ENCODE measurements around the gene SEMA5A.

Gene SEMA5A

GRCh38 chr5:9454491-9454890 is 91.4 kb downstream of the SEMA5A start:
- no peaks in the 10 kb centered on the region for H3K9me3 ChIP-seq (replicated peaks; ENCODE audit: insufficient read depth, low read length)
- no peak overlapping the region for H3K27ac ChIP-seq (ENCODE audit: low read length)
- H3K36me3 ChIP-seq (replicated peaks; ENCODE audit: insufficient read depth, low read length): no peaks in the 10 kb centered on the region
- no peaks in the 10 kb centered on the region for H3K79me2 ChIP-seq (ENCODE audit: low read length)
- TF ChIP-seq EZH2phosphoT487 (IDR thresholded peaks at IDR 0.05; ENCODE audit: low read length) (no peak), CTCF (IDR thresholded peaks at IDR 0.05; ENCODE audit: low read length) (no peak), EZH2 (optimal IDR thresholded peaks at IDR 0.05; ENCODE audit: low read depth, low read length) (no peak)
- no peaks in the 10 kb centered on the region for H3K27me3 ChIP-seq (replicated peaks; ENCODE audit: insufficient read depth, low read length)
- no peak for DNase-seq
- no peak overlapping the region for H2AFZ ChIP-seq (ENCODE audit: low read length)
- H3K4me1 ChIP-seq (ENCODE audit: low read length): no peaks in the 10 kb centered on the region
- H3K9me2 ChIP-seq (replicated peaks; ENCODE audit: insufficient read depth, low read length): no peaks in the 10 kb centered on the region
- H4K20me1 ChIP-seq (ENCODE audit: insufficient read depth, low read length): no peaks in the 10 kb centered on the region
- H3F3A ChIP-seq (ENCODE audit: insufficient read depth, low read length): no peaks in the 10 kb centered on the region
- no peak overlapping the region for H3K4me2 ChIP-seq (ENCODE audit: low read depth, low read length)
- H3K9ac ChIP-seq (ENCODE audit: low read length): no peak overlapping the region
- H3K4me3 ChIP-seq (ENCODE audit: low read length): no peak overlapping the region

GRCh38 chr5:9454012-9454481 is 91.8 kb downstream of the SEMA5A start:
- no peaks in the 10 kb centered on the region for H3K9me3 ChIP-seq (replicated peaks; ENCODE audit: insufficient read depth, low read length)
- no peak for TF ChIP-seq EZH2 (optimal IDR thresholded peaks at IDR 0.05; ENCODE audit: low read depth, low read length)
- no peak for TF ChIP-seq EZH2phosphoT487 (IDR thresholded peaks at IDR 0.05; ENCODE audit: low read length)
- TF ChIP-seq CTCF (IDR thresholded peaks at IDR 0.05; ENCODE audit: low read length): no peak
- no peaks in the 10 kb centered on the region for H3K36me3 ChIP-seq (replicated peaks; ENCODE audit: insufficient read depth, low read length)
- H3K27ac ChIP-seq (ENCODE audit: low read length): no peak overlapping the region
- no peaks in the 10 kb centered on the region for H3K27me3 ChIP-seq (replicated peaks; ENCODE audit: insufficient read depth, low read length)
- H3K9ac ChIP-seq (ENCODE audit: low read length): no peak overlapping the region
- no peak overlapping the region for H2AFZ ChIP-seq (ENCODE audit: low read length)
- no peaks in the 10 kb centered on the region for H4K20me1 ChIP-seq (ENCODE audit: insufficient read depth, low read length)
- H3K4me2 ChIP-seq (ENCODE audit: low read depth, low read length): no peak overlapping the region
- no peaks in the 10 kb centered on the region for H3K79me2 ChIP-seq (ENCODE audit: low read length)
- no peaks in the 10 kb centered on the region for H3K4me1 ChIP-seq (ENCODE audit: low read length)
- no peaks in the 10 kb centered on the region for H3F3A ChIP-seq (ENCODE audit: insufficient read depth, low read length)
- H3K9me2 ChIP-seq (replicated peaks; ENCODE audit: insufficient read depth, low read length): no peaks in the 10 kb centered on the region
- no peak overlapping the region for H3K4me3 ChIP-seq (ENCODE audit: low read length)
- no peak for DNase-seq

DNA sequence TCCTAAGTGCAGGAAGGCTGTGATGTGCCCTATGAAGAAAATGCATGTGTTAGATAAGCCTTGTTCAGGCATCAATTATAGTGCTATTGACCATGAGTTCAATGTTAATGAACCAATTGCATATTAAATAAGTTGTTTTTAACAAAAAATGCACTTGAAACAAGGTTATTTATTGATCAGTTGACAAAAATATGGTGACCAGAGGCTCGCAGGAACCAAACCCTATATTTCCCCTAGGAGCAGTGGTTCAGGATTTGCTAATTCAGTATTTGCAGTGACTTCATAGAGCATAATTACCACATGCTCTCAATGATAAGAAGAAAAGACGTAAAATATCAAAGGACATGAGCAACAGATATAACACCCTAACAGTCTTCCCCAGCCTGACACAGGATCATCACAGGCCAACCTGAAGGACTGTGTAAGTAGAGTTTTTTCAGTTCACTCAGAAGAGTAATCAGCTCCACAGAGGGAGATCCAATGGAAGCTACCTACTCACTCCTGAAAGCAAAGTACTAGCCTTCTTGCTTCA is 92.3 kb downstream of the SEMA5A start:
- H3K4me1 ChIP-seq (ENCODE audit: low read length): no peaks in the 10 kb centered on the region
- TF ChIP-seq EZH2 (optimal IDR thresholded peaks at IDR 0.05; ENCODE audit: low read depth, low read length): no peak
- no peak for TF ChIP-seq CTCF (IDR thresholded peaks at IDR 0.05; ENCODE audit: low read length)
- no peak for TF ChIP-seq EZH2phosphoT487 (IDR thresholded peaks at IDR 0.05; ENCODE audit: low read length)
- DNase-seq: no peak
- H3K27ac ChIP-seq (ENCODE audit: low read length): no peak overlapping the region
- no peaks in the 10 kb centered on the region for H3K27me3 ChIP-seq (replicated peaks; ENCODE audit: insufficient read depth, low read length)
- no peaks in the 10 kb centered on the region for H3K79me2 ChIP-seq (ENCODE audit: low read length)
- H3K36me3 ChIP-seq (replicated peaks; ENCODE audit: insufficient read depth, low read length): no peaks in the 10 kb centered on the region
- H3K4me3 ChIP-seq (ENCODE audit: low read length): no peak overlapping the region
- no peaks in the 10 kb centered on the region for H3F3A ChIP-seq (ENCODE audit: insufficient read depth, low read length)
- no peak overlapping the region for H3K4me2 ChIP-seq (ENCODE audit: low read depth, low read length)
- H2AFZ ChIP-seq (ENCODE audit: low read length): no peak overlapping the region
- no peaks in the 10 kb centered on the region for H3K9me2 ChIP-seq (replicated peaks; ENCODE audit: insufficient read depth, low read length)
- no peaks in the 10 kb centered on the region for H4K20me1 ChIP-seq (ENCODE audit: insufficient read depth, low read length)
- no peak overlapping the region for H3K9ac ChIP-seq (ENCODE audit: low read length)
- no peaks in the 10 kb centered on the region for H3K9me3 ChIP-seq (replicated peaks; ENCODE audit: insufficient read depth, low read length)

Measured in MM.1S (cell line).